Measurements from ENCODE around the gene HERPUD2.

DNA sequence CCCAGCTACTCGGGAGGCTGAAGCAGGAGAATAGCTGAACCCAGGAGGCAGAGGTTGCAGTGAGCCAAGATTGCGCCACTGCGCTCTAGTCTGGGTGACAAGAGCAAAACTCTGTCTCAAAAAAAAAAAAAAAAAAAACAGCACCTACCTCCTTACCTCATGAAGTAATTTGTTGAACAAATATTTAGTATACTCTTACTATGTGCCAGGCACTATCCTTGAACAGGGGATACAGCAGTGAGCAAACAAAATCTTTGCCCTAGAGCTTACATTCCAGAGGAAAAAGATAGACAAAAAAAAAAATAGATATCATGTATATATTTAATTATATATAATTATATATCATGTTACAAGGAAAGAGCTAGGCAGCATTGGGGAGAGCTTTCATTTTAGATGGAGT is 36.4 kb upstream of the HERPUD2 start:
- TF ChIP-seq, protein P1, sequence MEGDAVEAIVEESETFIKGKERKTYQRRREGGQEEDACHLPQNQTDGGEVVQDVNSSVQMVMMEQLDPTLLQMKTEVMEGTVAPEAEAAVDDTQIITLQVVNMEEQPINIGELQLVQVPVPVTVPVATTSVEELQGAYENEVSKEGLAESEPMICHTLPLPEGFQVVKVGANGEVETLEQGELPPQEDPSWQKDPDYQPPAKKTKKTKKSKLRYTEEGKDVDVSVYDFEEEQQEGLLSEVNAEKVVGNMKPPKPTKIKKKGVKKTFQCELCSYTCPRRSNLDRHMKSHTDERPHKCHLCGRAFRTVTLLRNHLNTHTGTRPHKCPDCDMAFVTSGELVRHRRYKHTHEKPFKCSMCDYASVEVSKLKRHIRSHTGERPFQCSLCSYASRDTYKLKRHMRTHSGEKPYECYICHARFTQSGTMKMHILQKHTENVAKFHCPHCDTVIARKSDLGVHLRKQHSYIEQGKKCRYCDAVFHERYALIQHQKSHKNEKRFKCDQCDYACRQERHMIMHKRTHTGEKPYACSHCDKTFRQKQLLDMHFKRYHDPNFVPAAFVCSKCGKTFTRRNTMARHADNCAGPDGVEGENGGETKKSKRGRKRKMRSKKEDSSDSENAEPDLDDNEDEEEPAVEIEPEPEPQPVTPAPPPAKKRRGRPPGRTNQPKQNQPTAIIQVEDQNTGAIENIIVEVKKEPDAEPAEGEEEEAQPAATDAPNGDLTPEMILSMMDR (IDR thresholded peaks at IDR 0.05; ENCODE audit: low read depth, low read length, poor library complexity, severe bottlenecking) = no peak
- TF ChIP-seq EZH2phosphoT487 (IDR thresholded peaks at IDR 0.05; ENCODE audit: borderline replicate concordance, low read length) = no peak
